D721Med (cell line): ENCODE measurements around the gene THAP12.
"Not testable (repeated sequence)": the region's sequence is repeated elsewhere in the genome, so short reads cannot be mapped to it uniquely, and the experiment has no call there.

Experiments used
- DNase-seq: peaks from one replicate; pipeline ENCODE4 v3.0.0; 2011; ENCODE audit warnings: low spot score; ENCODE audit not compliant: insufficient read length
- FAIRE-seq: peaks from 2 replicates; lab custom pipeline; 2011; peaks lifted over from hg19 to GRCh38; lab: Jason Lieb, UNC
- TF ChIP-seq, protein P1 (sequence below): IDR thresholded peaks from 2 replicates; pipeline ENCODE4 v1.5.1; 2012; ENCODE audit warnings: mild to moderate bottlenecking, control low read depth; ENCODE audit not compliant: insufficient read depth; ENCODE audit errors: missing control alignments

Gene THAP12

GRCh38 chr11:76322942-76323341 is 58.0 kb downstream of the THAP12 start:
- no peak for DNase-seq
- FAIRE-seq: no peak
- TF ChIP-seq, protein P1, sequence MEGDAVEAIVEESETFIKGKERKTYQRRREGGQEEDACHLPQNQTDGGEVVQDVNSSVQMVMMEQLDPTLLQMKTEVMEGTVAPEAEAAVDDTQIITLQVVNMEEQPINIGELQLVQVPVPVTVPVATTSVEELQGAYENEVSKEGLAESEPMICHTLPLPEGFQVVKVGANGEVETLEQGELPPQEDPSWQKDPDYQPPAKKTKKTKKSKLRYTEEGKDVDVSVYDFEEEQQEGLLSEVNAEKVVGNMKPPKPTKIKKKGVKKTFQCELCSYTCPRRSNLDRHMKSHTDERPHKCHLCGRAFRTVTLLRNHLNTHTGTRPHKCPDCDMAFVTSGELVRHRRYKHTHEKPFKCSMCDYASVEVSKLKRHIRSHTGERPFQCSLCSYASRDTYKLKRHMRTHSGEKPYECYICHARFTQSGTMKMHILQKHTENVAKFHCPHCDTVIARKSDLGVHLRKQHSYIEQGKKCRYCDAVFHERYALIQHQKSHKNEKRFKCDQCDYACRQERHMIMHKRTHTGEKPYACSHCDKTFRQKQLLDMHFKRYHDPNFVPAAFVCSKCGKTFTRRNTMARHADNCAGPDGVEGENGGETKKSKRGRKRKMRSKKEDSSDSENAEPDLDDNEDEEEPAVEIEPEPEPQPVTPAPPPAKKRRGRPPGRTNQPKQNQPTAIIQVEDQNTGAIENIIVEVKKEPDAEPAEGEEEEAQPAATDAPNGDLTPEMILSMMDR: no peak

GRCh38 chr11:76322540-76322939 is 58.4 kb downstream of the THAP12 start:
- TF ChIP-seq, protein P1: no peak
- no peak for FAIRE-seq
- no peak for DNase-seq

- FAIRE-seq: no peak
- no peak for DNase-seq
- TF ChIP-seq, protein P1: no peak
These were observed 59.0 kb downstream of the THAP12 start for GRCh38 chr11:76321820-76322524.

GRCh38 chr11:76321340-76321739 is 59.6 kb downstream of the THAP12 start:
- FAIRE-seq: no peak
- no peak for DNase-seq
- TF ChIP-seq, protein P1: no peak

DNA sequence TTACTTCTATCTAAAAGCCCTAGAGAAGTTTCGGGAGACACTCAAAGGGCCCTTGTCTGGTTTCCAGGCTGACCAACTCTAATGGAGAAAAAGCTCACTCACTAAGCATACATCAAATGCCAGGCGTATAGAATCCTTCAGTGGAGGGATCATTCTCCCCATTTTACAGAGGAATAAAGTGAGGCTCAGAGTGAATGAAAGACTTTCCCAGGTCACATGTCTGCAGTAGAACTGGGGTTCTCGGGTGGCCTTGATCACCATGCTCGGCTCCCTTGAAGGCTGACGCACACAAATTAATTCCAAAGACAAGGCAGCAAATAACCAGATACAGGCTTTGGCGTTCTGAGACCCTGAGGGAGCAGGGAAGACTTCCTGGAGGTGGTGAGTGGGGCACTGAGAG is 60.0 kb downstream of the THAP12 start:
- DNase-seq (no peak), FAIRE-seq (no peak)
- TF ChIP-seq, protein P1: no peak

DNA sequence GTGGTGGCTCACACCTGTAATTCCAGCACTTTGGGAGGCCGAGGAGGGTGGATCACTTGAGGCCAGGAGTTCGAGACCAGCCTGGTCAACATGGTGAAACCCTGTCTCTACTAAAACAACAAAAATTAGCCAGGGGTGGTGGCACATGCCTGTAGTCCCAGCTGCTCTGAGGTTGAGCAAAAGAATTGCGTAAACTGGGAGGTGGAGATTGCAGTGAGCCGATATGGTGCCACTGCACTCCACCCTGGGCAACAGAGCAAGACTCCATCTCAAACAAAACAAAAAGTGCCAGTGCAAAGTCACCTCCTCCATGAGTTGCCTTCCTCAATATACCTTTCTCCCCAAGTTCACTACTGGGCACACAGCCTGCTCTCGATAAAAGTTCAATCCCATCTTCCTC is 61.1 kb downstream of the THAP12 start:
- FAIRE-seq, DNase-seq: not testable (repeated sequence)

GRCh38 chr11:76318744-76319384 is 62.1 kb downstream of the THAP12 start:
- TF ChIP-seq, protein P1: peak; percentile 89
- DNase-seq (peak; percentile 82), FAIRE-seq (peak; percentile 21)
